Measurements from ENCODE around the gene ZNHIT2. TPM values are rescaled to one million over a fixed set of nuclear protein-coding genes. Genes with fewer than 3 reads are reported as not detected.
A peak's percentile ranks its signal among the peaks of the same experiment; 100 is the strongest.

Gene ZNHIT2
- total RNA-seq, 1 experiment from 2014 or later, result 13.2 TPM

DNA sequence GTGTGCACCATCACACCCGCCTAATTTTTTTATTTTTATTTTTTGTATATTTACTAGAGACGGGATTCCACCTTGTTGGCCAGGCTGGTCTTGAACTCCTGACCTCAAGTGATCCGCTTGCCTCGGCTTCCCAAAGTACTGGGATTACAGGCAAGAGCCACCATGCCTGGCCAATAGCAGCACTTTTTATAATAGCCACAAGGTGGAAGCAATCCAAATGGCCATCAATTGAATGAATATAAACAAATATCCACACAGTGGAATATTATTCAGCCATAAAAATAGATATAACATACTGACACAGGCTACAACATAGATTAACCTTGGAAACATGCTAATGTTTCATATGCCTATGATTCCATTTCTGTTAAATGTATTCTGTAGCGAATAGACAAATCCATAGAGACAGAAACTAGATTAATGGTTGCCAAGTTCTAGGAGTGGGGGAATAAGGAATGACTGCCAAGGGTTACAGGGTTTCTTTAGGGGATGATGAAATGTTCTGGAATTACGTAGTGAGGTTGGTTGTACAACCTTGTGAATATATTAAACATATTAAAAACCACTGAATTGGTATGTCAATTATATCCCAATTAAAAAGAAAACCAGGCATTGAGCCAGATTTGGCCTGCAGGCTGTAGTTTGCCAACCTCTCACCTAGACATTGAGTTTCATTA is 16.7 kb downstream of the ZNHIT2 start:
- H3K27ac Mint-ChIP-seq (ENCODE audit: unreplicated experiment), result no peak overlapping the region
- intact Hi-C loops (cut with micrococcal nuclease; ENCODE audit: unreplicated experiment), result no loop called here
- BruUV-seq (replicated peaks), result no TSS peak
- peaks cover 5% of the 10 kb centered on the region for H3K4me1 Mint-ChIP-seq (ENCODE audit: low read depth, unreplicated experiment)
- H3K27me3 Mint-ChIP-seq (ENCODE audit: unreplicated experiment), result no peaks in the 10 kb centered on the region
- TF ChIP-seq, protein P1, sequence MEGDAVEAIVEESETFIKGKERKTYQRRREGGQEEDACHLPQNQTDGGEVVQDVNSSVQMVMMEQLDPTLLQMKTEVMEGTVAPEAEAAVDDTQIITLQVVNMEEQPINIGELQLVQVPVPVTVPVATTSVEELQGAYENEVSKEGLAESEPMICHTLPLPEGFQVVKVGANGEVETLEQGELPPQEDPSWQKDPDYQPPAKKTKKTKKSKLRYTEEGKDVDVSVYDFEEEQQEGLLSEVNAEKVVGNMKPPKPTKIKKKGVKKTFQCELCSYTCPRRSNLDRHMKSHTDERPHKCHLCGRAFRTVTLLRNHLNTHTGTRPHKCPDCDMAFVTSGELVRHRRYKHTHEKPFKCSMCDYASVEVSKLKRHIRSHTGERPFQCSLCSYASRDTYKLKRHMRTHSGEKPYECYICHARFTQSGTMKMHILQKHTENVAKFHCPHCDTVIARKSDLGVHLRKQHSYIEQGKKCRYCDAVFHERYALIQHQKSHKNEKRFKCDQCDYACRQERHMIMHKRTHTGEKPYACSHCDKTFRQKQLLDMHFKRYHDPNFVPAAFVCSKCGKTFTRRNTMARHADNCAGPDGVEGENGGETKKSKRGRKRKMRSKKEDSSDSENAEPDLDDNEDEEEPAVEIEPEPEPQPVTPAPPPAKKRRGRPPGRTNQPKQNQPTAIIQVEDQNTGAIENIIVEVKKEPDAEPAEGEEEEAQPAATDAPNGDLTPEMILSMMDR (IDR thresholded peaks at IDR 0.05; ENCODE audit: unreplicated experiment), result peak; percentile 40
- peaks cover 19% of the 10 kb centered on the region for H3K36me3 Mint-ChIP-seq (ENCODE audit: insufficient read depth, unreplicated experiment)
- no peaks in the 10 kb centered on the region for H3K9me3 Mint-ChIP-seq (ENCODE audit: low read depth, unreplicated experiment)
- CTCF ChIA-PET, result interaction anchor here (1.7 kb wide), 1 partner anchor 10 kb away, joined by 8 read pairs; no protein-coding TSS in a partner anchor
- no peak for DNase-seq
- no peak overlapping the region for H3K4me3 Mint-ChIP-seq (ENCODE audit: low read depth, unreplicated experiment)

GRCh38 chr11:65096926-65097325 is 20.6 kb downstream of the ZNHIT2 start:
- TSS peak; percentile 45 for BruUV-seq (replicated peaks)
- H3K27ac Mint-ChIP-seq (ENCODE audit: unreplicated experiment), result no peak overlapping the region

GRCh38 chr11:65095974-65096806 is 21.3 kb downstream of the ZNHIT2 start, which contains the start of gene VPS51:
VPS51 (plus strand) TSS chr11:65096214; CDS start chr11:65096251, 37 bp downstream.
- peaks cover 5% of the 10 kb centered on the region for H3K4me1 Mint-ChIP-seq (ENCODE audit: low read depth, unreplicated experiment)
- TF ChIP-seq, protein P1 (IDR thresholded peaks at IDR 0.05; ENCODE audit: unreplicated experiment), result no peak
- H3K27me3 Mint-ChIP-seq (ENCODE audit: unreplicated experiment), result no peaks in the 10 kb centered on the region
- H3K4me3 Mint-ChIP-seq (ENCODE audit: low read depth, unreplicated experiment), result peak within 1 kb of the TSS; percentile 70
- peak within 1 kb of the TSS; percentile 56 for H3K27ac Mint-ChIP-seq (ENCODE audit: unreplicated experiment)
- BruUV-seq (replicated peaks), result no TSS peak
- peaks cover 12% of the 10 kb centered on the region for H3K36me3 Mint-ChIP-seq (ENCODE audit: insufficient read depth, unreplicated experiment)
- CTCF ChIA-PET, result interaction anchor here (1.2 kb wide), 1 partner anchor 30 kb away, joined by 3 read pairs; no protein-coding TSS in a partner anchor
- intact Hi-C loops (cut with micrococcal nuclease; ENCODE audit: unreplicated experiment), result no loop called here
- H3K9me3 Mint-ChIP-seq (ENCODE audit: low read depth, unreplicated experiment), result no peaks in the 10 kb centered on the region
- peak; percentile 86 for DNase-seq

More at GRCh38 chr11:65096926-65097325, 20.6 kb downstream of the ZNHIT2 start:
- CTCF ChIA-PET, result interaction anchor here (1.2 kb wide), 1 partner anchor 31 kb away, joined by 3 read pairs; no protein-coding TSS in a partner anchor
- DNase-seq, result no peak
- Mint-ChIP-seq H3K27me3 (ENCODE audit: unreplicated experiment) (no peaks in the 10 kb centered on the region), H3K36me3 (ENCODE audit: insufficient read depth, unreplicated experiment) (peaks cover 12% of the 10 kb centered on the region), H3K4me1 (ENCODE audit: low read depth, unreplicated experiment) (peaks cover 5% of the 10 kb centered on the region), H3K4me3 (ENCODE audit: low read depth, unreplicated experiment) (peak overlapping the region; percentile 70), H3K9me3 (ENCODE audit: low read depth, unreplicated experiment) (no peaks in the 10 kb centered on the region)
- intact Hi-C loops (cut with micrococcal nuclease; ENCODE audit: unreplicated experiment), result no loop called here
- TF ChIP-seq, protein P1 (IDR thresholded peaks at IDR 0.05; ENCODE audit: unreplicated experiment), result no peak

GRCh38 chr11:65095427-65095826 is 22.1 kb downstream of the ZNHIT2 start:
- DNase-seq, result no peak
- peaks cover 5% of the 10 kb centered on the region for H3K4me1 Mint-ChIP-seq (ENCODE audit: low read depth, unreplicated experiment)
- H3K4me3 Mint-ChIP-seq (ENCODE audit: low read depth, unreplicated experiment), result peak overlapping the region; percentile 70
- peaks cover 12% of the 10 kb centered on the region for H3K36me3 Mint-ChIP-seq (ENCODE audit: insufficient read depth, unreplicated experiment)
- TF ChIP-seq, protein P1 (IDR thresholded peaks at IDR 0.05; ENCODE audit: unreplicated experiment), result no peak
- intact Hi-C loops (cut with micrococcal nuclease; ENCODE audit: unreplicated experiment), result no loop called here
- H3K27me3 Mint-ChIP-seq (ENCODE audit: unreplicated experiment), result no peaks in the 10 kb centered on the region
- no peaks in the 10 kb centered on the region for H3K9me3 Mint-ChIP-seq (ENCODE audit: low read depth, unreplicated experiment)
- no TSS peak for BruUV-seq (replicated peaks)
- peak overlapping the region; percentile 56 for H3K27ac Mint-ChIP-seq (ENCODE audit: unreplicated experiment)
- CTCF ChIA-PET, result no interaction called here

All from Calu3 (cell line).